ENCODE data around the gene IBA57.
"Not testable (repeated sequence)": the region's sequence is repeated elsewhere in the genome, so short reads cannot be mapped to it uniquely, and the experiment has no call there.

The IBA57 gene

DNA sequence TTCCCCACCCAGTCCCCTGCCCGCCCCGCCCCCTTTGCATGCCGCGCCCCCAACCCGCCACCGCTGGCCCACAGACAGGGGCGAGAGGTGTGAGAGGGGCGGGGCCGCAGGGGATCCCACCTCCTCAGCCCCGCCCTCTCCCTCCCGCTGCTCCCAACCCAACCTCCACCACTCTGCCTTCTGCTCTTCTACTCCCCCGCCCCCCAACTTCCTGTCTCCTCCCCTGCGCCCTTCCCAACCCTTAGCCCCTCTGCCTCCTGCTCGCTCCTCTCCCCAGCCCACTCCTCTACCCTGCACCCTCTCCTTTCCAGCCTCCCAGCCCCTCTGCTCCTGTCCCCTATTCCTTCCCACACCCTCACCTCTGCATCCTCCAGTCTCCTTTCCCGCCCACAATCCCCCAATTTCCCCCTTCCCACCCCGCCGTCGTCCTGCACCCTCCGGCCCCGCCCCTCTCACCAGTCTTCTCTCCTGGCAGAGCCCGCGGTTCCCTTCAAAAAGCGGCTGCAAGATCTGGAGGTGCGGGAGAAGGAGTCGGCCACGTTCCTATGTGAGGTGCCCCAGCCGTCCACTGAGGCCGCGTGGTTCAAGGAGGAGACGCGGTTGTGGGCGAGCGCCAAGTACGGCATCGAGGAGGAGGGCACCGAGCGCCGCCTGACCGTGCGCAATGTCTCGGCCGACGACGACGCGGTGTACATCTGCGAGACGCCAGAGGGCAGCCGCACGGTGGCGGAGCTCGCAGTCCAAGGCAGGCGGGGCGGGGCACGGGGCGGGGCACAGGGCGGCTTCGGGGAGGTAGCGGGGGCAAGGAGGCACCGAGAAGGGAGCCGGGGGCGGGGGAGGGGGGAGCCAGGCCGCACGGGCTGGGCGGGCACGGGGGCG, 47.6 kb downstream of the IBA57 start:
- DNase-seq (ENCODE audit: low spot score) = peak; percentile 4

DNA sequence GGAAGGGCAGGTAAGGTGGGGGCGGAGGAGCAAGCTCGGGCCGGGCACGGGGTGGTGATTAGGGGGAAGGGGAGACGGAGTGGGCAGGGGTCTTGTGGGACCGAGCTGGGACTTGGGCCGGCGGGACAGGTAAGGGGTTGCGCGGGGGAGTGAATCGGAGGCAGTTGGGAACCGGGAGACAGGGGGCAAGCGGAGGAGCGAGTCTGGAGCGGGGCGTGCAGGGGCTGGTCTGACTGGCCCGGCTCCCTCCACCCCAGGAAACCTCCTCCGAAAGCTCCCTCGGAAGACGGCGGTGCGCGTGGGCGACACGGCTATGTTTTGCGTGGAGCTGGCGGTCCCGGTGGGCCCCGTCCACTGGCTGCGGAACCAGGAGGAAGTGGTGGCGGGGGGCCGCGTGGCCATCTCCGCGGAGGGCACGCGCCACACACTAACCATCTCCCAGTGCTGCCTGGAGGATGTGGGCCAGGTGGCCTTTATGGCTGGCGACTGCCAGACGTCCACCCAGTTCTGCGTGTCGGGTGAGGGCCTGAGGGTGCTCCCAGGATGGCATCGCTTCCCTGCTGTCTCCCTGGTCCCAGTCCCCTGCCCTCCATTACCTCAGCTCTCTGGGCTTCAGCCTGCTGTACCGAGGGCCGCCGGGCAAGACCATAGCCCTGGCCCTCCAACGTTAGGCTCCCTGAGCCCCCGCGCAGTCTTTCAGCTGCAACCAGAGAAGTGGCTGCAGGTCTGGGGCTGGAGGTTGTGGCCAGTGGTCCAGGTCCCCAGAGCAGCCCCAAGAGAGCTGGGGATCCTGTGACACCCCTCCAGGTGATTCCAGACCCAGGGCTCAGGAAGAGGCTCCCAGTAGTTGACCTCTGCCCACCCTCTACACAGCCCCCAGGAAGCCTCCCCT, 48.6 kb downstream of the IBA57 start:
- DNase-seq (ENCODE audit: low spot score) = no peak

DNA sequence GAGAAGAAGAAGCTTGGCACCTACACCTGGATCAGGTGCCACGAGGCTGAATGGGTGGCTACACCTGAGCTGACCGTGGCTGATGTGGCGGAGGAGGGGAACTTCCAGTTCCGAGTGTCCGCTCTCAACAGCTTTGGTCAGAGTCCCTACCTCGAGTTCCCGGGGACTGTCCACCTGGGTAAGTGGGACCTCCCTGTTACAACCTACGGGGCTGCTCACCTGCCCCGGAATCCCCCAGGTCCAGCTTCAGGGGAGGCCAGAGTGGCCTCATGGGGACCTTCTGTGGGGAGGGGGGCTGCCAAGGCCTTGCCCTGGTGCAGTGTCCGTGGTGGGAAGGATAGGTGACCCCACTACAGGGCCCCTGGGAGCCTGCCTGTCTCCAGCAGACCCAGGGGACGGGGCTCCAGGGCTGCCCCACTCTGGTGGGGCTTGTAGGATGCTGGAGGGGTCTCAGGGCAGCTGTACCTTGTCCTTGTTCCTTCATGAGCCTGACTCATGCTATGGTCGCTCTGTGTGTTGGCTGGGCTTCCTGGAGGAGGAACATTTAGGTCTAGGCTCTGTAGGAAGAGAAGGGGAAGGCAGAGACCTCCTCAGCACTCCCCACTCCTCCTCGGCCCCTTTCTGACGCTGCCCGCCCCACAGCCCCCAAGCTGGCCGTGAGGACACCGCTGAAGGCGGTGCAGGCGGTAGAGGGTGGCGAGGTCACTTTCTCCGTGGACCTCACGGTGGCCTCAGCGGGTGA, 49.5 kb downstream of the IBA57 start:
- no peak for DNase-seq (ENCODE audit: low spot score)

DNA sequence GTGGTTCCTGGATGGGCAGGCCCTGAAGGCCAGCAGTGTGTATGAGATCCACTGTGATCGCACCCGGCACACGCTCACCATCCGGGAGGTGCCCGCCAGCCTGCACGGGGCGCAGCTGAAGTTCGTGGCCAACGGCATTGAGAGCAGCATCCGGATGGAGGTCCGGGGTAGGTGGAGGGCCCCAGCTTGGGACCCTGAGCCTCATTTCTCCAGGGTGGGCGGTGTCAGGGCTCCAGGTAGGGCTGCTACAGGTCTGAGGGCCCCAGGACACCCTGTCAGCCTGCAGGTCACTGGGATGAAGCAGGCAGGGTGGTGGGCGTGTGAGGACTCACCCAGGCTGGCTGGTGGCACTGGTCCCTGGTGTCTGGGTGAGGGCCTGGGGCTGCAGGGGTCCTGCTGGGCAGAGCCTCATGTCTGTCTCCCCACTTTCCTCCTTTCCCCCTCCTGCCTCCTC, 50.1 kb downstream of the IBA57 start:
- DNase-seq (ENCODE audit: low spot score) = no peak

DNA sequence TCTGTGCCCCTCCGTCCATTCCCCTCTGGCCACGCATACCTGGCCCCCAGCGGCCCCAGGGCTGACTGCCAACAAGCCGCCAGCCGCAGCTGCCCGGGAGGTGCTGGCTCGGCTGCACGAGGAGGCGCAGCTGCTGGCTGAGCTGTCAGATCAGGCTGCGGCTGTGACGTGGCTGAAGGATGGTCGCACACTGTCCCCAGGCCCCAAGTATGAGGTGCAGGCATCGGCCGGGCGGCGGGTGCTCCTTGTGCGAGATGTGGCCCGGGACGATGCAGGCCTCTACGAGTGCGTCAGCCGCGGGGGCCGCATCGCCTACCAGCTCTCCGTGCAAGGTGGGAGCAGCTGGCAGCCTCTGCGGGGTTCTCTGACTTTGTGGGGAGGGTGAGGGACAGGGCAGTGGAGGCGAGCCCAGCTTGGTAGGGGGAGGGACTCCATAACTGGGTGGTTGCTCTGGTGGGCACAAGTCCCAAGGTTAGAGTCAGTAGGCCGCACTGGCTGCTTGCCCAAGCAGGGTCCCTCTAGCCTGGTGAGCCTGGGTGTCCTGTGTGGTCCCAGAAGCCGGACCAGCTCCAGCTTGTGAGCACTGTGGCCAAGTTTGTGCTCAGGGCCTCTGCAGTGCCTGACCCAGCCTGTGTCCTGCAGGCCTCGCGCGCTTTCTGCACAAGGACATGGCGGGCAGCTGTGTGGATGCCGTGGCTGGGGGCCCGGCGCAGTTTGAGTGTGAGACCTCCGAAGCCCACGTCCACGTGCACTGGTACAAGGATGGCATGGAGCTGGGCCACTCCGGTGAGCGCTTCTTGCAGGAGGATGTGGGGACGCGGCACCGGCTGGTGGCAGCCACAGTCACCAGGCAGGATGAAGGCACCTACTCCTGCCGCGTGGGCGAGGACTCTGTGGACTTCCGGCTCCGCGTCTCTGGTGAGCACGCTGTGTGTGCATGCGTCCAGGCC, 51.0 kb downstream of the IBA57 start:
- DNase-seq (ENCODE audit: low spot score) = no peak

DNA sequence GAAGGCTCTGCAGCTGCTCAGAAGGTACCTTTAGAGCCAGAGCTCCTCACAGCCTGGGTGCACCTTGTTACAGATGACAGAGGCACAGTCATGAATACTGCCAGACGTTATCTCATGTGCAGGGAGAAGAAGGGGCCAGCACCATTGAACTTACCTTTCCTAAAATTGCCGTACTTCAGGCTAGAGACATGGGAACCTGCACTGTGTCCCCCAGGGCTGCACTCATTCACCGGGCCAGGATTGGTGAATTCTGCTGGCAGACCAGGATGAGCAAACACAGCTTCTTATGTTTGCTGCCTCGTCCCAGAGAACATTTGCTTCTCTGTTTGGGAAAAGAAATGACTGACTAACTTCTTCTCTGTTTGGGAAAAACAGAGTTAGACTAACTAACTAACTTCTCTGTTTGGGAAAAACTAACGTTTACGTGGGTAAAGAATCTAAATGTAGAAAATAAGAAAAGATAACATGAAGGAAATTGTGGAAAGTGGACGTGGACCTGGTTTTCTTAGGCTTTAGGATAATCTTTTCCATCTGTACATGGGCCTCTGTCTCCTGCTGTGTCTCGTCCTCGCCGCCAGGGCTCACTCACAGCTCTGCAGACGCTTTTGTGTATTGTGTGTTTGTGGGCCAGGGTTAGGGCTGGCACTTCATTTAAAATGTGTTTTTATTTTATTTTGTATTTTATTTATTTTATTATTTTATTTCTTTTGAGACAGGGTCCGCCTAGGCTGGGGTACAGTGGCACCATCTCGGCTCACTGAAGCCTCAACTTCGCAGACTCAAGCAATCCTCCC, 52.1 kb downstream of the IBA57 start:
- DNase-seq (ENCODE audit: low spot score) = no peak

DNA sequence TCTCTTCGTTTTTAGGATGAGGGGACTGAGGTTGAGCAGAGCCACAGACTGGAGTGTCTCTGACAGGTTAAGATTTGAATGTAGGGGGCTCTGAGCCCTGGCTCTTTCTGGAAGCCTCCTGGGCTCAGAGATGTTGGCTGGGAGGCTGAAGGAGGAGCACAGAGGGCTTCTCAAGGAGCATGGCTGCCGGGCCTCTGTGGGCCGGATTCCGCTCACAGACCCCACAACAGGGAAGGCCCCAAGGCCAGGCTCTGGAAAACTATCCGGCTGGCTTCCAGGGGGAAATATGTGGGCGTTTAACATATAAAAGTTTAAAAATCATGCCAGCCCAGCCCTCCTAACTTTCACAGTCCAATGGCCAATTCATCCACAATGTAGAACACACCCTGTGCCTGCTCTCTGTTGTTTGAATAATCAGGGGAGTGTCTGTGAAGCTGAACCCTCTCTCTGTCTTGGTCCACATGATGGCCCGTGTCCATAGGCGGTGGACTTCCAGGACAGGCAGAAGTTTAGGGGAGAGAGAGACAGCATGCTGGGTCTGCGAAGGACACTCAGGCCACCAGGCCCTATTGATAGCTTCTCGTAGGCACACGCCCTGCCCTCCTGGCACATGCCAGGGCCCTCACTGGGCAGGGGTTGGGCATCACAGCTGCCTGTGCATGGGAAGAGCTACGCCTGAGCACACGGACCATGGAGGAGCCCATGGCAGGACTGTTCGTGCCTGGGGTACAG, 53.1 kb downstream of the IBA57 start:
- DNase-seq (ENCODE audit: low spot score) = no peak

DNA sequence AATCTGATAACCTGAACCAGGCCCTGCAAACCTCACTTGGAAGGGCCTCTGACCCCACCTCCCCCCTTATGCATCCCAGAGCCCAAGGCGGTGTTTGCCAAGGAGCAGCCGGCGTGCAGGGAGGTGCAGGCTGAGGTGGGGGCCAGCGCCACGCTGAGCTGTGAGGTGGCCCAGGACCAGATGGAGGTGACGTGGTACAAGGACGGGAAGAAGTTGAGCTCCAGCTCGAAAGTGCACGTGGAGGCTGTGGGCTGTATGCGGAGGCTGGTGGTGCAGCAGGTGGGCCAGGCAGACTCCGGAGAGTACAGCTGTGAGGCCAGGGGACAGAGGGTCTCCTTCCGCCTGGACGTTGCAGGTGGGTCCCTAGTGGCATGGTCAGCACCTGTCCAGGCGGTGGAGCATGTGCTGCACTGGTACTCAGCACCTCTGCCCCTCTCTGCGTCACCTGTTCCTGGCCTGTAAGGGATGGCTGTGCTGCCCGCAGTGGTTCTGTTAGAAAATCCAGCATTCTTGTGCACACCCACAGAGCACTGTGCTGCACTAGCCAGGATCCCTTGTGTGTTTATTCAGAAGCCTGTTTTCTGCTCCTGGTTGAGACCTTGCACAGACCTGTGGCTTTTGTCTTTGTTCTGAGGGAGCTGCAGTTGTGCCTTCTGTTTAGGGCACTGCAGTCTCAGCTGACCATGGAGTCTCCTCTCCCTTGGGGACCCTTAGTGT, 53.8 kb downstream of the IBA57 start:
- no peak for DNase-seq (ENCODE audit: low spot score)

DNA sequence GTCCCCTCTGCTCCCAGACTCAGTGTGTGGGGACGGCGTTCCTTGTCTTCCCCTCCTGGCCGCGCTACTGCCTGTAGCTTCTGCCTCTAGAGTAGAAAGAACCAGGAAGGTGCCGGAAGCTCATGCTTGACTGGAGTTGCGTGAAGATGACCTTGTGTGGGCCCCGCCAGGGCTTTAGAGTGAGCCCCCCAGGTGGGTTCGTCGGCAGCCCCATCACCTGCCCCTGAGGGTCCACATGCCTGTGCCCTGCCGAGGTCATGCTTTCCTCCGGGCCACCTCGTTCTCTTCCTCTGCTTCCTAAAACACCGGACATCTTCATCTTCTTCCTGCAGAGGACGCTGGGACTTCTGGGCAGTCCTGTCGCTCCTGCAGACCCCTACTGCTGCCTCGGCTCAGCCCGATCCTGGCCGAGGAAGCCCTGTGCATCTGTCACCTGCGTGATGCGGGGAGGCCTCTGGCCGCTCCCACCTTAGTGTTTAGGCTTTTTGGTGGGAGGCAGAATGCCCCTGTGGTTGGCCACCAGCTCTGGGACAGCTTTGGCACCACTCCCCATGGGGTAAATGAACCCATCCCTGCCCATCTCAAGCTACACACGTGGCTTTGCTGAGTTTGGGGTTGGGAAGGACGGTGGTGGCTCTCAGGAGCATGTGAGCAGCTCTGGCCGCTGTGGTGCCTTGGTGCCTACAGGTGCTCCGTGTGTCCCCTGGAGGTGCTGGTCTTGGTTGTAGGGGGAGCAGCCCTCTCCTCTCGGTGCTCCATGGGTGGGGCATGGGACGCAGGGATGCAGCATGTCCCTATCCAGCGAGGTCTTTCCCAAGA, 54.6 kb downstream of the IBA57 start:
- no peak for DNase-seq (ENCODE audit: low spot score)

DNA sequence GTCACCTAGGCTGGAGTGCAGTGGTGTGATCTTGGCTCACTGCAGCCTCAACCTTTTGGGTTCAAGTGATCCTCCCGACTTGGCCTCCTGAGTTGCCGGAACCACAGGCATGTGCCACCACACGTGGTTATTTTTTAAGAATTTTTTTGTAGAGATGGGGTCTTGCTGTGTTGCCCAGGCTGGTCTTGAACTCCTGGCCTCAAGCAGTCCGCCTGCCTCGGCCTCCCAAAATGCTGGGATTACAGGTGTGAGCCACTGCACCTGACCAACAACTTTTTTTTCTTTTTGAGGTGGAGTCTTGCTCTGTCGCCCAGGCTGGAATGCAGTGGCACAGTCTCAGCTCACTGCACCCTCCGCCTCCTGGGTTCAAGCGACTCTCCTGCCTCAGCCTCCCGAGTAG, 55.5 kb downstream of the IBA57 start:
- not testable (repeated sequence) for DNase-seq (ENCODE audit: low spot score)

DNA sequence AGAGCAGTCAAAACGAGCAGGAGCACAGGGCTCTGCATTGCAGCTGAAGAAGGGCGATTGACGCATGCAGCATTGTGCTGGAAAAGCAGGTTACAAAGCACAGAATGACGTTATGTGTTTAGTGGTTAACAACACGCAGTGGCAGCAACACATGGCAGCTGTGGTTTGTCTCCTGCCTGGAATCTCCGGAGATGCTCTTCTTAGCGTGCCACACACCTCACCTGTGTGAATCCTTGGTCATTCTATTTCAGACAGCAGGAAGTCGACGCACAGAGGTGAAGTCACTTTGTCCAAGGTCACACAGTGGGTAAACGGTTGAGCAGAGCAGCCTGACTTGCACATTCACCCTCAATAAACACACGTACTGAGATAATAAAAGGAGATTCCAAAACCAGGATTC, 56.9 kb downstream of the IBA57 start:
- DNase-seq (ENCODE audit: low spot score) = no peak

DNA sequence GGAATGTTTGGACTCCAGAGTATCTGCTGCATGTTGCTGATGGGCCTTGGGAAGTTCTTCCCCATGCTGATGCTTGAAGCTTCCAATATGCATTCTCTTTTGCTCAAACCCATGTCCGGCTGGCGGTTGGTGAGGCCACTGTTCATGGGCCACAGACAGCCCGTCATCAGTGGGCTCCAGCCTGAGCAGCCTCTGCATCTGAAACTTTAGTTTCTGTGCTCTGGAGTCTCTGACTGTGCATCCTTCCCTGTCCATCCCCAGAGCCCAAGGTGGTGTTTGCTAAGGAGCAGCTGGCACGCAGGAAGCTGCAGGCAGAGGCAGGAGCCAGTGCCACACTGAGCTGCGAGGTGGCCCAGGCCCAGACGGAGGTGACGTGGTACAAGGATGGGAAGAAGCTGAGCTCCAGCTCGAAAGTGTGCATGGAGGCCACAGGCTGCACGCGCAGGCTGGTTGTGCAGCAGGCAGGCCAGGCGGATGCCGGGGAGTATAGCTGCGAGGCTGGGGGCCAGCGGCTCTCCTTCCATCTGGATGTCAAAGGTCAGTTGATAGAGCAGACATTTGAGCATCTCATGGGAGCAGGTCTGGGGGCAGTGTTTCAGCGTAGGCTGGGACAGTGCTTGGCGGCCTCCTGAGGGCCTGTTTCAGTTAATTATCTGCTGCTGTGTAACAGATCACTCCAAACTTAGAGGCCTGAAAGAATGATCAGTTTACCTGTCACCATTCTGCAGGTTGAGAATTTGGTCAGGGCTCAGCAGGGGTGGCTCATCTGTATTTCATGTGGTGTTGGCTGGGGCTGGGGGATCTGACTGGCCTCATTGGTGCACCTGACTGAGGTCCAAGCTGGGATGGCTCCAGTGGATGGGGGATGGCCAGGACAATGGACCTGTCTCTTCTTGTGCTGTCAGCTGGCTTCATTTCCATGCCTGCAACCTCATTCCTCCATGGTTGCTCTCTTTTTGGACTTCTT, 58.9 kb downstream of the IBA57 start:
- no peak for DNase-seq (ENCODE audit: low spot score)

DNA sequence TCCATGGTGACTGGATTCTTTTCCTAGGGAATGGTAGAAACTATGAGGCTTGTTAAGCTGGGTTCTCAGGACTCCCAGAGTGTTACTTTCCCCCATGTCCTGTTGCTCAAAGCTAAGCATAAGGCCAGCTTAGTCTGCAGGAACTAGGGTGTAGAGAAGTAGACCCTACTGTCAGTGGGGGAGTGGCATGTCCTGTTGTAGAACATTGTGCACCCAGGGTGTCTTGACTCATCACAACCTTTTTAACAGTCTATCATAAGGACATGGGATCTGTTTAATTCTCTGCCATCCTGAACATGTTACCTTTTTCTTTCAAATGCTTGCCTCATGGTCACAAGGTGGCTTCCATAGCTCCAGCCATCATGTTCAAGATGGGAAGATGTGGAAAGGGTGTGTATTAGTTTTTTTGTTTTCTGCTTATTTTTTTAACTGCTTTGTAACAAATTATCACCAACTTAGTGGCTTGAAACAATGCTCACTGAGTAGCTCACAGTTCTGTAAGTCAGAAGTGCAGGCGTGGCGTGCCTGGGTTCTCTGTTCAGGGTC, 59.6 kb downstream of the IBA57 start:
- DNase-seq (ENCODE audit: low spot score) = no peak

DNA sequence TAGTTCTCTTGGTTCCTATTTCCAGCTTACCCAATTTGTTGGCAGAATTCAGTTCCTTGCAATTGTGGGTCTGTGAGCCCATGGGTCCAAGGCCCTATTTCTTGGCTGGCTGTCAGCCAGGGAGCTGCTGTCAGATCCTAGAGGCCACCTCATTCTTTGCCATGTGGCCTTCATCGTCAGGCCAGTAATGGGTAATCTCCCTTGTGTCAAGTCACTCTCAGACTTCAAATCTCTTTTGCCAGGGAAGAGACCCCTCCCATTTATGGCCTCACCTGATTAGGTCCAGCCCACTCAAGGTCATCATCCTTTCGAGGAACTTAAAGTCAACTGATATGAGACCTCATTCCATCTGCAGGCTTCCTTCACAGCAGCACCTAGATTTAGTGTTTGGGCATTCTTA, 60.1 kb downstream of the IBA57 start:
- DNase-seq (ENCODE audit: low spot score) = no peak

DNA sequence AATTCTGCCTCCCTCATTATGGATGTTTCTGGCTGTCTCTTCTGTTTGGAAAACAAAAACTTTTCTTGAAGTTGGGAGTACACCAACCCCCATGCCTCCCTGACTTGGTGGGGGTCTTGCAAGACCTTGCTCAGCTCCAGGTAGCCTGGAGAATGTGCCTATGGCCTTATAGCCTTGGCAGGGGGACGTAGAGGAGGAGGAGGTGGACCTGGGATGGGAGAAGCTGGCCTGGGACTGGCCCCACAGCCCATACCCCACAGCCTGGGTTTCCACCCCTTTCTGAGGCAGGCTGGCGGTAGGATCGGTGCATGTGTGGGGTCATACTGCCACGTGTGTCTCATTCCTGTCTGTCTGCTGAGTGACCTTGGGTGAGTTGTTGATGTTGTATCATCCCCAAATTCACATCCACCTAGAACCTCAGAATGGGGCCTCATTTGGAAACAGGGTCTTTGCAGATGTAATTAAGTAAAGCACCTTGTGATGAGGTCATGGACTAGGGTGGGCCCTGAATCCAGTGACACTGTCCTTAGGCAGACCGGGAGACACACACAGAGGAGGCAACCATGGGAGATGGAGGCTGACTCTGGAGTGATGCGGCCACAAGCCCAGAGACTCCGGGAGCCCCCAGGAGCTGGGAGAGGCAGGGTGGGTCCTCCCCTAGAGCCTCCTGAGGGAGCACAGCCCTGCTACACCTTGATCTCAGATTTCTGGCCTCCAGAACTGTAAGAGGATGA, 60.7 kb downstream of the IBA57 start:
- DNase-seq (ENCODE audit: low spot score) = no peak
